Progenitor cell of endocrine pancreas (in vitro differentiated cells): ENCODE results near the gene LDLRAD4. TPM values are rescaled to one million over a fixed set of nuclear protein-coding genes. Genes with fewer than 3 reads are reported as not detected.

Experiments
- DNase-seq: peaks from one replicate; pipeline ENCODE4 v3.0.0; 2021; ENCODE audit warnings: low spot score; ENCODE audit not compliant: unreplicated experiment
- H3K27ac Mint-ChIP-seq: 2 replicates; pipeline ENCODE4 v1.8.0; 2021; ENCODE audit warnings: mild to moderate bottlenecking, moderate library complexity, mixed read lengths
- H3K27me3 Mint-ChIP-seq: 2 replicates; pipeline ENCODE4 v1.8.0; 2021; ENCODE audit warnings: mixed read lengths
- H3K36me3 Mint-ChIP-seq: 2 replicates; pipeline ENCODE4 v1.8.0; 2022; ENCODE audit warnings: mixed read lengths; ENCODE audit not compliant: insufficient read depth
- H3K4me1 Mint-ChIP-seq: 2 replicates; pipeline ENCODE4 v1.8.0; 2021; ENCODE audit warnings: low read depth, mixed read lengths
- H3K4me3 Mint-ChIP-seq: 2 replicates; pipeline ENCODE4 v1.8.0; 2021; ENCODE audit warnings: low read depth, mild to moderate bottlenecking, moderate library complexity, mixed read lengths
- H3K9me3 Mint-ChIP-seq: 2 replicates; pipeline ENCODE4 v1.8.0; 2021; ENCODE audit warnings: low read depth, mixed read lengths
- total RNA-seq: library from RNA; stranded (reverse); gene quantifications from 2 replicates; pipeline ENCODE4 v1.2.1, GENCODE V29; 2021
- TF ChIP-seq, protein P1 (sequence below): fragments of 200-600 bp; sonication (generic); IDR thresholded peaks from one replicate; pipeline ENCODE4 v1.5.0; 2021; ENCODE audit warnings: antibody characterized with exemption, mild to moderate bottlenecking; ENCODE audit not compliant: unreplicated experiment

The LDLRAD4 gene
- total RNA-seq, 1 donor from 2014 or later, result 3.8 TPM

DNA sequence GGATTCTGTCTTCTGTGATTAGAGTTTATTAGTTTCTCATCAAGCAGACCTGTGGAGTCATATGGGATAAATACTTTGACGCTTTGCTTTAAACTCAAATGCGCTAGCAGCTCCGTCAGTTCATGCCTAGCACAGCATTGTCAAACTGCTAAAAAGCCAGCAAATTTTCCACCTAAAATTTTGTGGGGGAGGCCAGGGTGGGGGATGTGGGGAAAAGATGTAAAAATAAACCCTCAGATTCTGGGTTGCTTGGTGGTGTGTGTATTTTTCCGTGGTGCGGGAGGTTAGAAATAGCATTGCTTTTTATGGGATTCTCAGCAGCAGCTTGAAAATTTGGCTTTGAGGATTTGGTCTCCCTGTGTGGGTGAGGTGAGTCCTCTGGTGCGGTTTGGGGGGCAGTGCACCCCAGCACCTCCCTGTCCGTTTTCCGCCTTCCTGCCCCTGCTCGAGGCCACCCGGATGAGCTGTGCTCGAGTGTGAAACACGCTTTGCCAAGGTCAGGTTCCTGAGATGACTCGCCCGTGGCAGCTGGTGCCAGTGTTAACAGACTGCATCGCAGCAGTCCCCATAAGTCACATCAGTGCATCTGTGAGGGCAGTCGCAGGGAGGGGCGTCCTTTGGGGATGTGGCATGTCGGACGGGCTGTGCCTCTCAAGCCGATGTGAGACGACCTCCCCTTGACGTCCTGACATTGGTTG is 65.9 kb downstream of the LDLRAD4 start:
- Mint-ChIP-seq H3K27ac (no peak overlapping the region), H3K4me1 (peaks cover 5% of the 10 kb centered on the region), H3K27me3 (peaks cover 15% of the 10 kb centered on the region), H3K36me3 (no peaks in the 10 kb centered on the region), H3K4me3 (no peak overlapping the region), H3K9me3 (peaks cover 2% of the 10 kb centered on the region)
- TF ChIP-seq, protein P1, sequence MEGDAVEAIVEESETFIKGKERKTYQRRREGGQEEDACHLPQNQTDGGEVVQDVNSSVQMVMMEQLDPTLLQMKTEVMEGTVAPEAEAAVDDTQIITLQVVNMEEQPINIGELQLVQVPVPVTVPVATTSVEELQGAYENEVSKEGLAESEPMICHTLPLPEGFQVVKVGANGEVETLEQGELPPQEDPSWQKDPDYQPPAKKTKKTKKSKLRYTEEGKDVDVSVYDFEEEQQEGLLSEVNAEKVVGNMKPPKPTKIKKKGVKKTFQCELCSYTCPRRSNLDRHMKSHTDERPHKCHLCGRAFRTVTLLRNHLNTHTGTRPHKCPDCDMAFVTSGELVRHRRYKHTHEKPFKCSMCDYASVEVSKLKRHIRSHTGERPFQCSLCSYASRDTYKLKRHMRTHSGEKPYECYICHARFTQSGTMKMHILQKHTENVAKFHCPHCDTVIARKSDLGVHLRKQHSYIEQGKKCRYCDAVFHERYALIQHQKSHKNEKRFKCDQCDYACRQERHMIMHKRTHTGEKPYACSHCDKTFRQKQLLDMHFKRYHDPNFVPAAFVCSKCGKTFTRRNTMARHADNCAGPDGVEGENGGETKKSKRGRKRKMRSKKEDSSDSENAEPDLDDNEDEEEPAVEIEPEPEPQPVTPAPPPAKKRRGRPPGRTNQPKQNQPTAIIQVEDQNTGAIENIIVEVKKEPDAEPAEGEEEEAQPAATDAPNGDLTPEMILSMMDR, result no peak
- no peak for DNase-seq

DNA sequence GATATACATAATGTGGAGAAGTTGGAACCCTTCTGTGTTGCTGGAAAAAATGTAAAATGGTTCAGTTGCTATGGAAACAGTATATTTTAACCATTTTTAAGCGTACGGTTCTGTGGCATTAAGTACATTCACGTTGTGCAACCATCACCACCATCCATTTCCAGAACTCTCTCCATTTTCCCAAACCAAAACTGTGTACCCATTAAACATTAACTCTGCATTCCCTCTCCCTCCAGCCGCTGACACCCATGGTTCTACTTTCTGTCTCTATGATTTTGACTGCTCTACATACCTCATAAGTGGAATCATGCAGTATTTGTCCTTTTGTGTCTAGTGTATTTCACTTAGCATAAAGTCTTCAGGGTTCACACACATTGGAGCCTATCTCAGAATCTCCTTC is 67.3 kb downstream of the LDLRAD4 start:
- DNase-seq, result no peak
- peaks cover 17% of the 10 kb centered on the region for H3K27me3 Mint-ChIP-seq
- TF ChIP-seq, protein P1, result no peak
- H3K27ac Mint-ChIP-seq, result no peak overlapping the region
- H3K4me1 Mint-ChIP-seq, result peaks cover 7% of the 10 kb centered on the region
- peaks cover 2% of the 10 kb centered on the region for H3K9me3 Mint-ChIP-seq
- H3K36me3 Mint-ChIP-seq, result no peaks in the 10 kb centered on the region
- H3K4me3 Mint-ChIP-seq, result no peak overlapping the region

DNA sequence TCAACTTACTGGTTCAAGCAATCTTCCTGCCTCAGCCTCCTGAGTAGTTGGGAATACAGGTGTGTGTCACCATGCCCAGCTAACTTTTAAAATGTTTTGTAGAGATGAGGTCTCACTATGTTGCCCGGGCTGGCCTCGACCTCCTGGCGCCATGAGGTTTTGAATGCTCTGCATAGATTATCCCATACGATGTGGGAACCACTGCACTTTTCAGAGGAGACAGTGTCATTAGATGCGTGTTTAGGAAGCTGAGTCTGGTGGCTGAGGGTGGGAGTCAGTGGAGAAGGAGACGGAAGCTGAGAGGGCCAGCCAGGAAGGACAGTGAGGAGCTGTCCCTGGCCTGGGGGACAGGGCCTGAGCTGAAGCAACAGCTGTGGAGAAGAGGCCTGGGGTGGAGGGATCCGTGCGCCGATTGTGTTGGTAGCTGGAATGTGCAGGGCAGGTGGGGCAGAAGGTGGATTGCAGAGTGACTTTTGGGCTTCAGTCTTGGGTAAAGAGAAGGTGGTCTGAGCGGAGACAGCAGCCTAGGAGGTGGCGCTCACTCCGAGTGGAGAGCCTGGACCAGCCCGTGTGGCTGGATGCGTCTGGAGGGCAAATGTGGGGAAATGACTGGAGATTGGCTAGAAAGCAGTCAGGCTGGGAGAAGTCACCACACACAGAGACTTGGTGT is 68.0 kb downstream of the LDLRAD4 start:
- Mint-ChIP-seq H3K36me3 (no peaks in the 10 kb centered on the region), H3K27me3 (peaks cover 17% of the 10 kb centered on the region), H3K4me3 (no peak overlapping the region), H3K27ac (no peak overlapping the region), H3K9me3 (peaks cover 2% of the 10 kb centered on the region), H3K4me1 (peaks cover 12% of the 10 kb centered on the region)
- TF ChIP-seq, protein P1, result no peak
- DNase-seq, result no peak

DNA sequence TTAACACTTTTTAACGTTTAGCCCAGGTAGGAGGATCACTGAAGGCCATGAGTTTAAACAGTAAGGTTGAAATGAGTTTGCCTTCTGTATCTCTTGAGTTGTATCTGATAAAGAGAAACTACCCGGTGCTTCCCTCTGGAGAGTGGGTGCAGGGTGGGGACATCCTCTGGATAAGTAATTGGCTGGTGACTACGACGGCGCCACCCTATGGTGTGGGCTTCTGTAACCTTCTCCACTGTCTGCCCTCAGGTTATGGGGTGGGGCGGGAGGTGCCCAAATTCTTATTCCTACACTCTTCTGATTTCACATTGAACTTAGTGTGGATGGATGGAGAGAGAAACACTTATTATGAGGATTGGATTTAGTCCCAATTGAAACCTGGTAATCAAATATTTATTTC is 68.8 kb downstream of the LDLRAD4 start:
- no peak overlapping the region for H3K27ac Mint-ChIP-seq
- H3K27me3 Mint-ChIP-seq, result peaks cover 19% of the 10 kb centered on the region
- H3K9me3 Mint-ChIP-seq, result no peaks in the 10 kb centered on the region
- H3K36me3 Mint-ChIP-seq, result no peaks in the 10 kb centered on the region
- DNase-seq, result no peak
- H3K4me3 Mint-ChIP-seq, result no peak overlapping the region
- TF ChIP-seq, protein P1, result no peak
- H3K4me1 Mint-ChIP-seq, result peaks cover 12% of the 10 kb centered on the region

DNA sequence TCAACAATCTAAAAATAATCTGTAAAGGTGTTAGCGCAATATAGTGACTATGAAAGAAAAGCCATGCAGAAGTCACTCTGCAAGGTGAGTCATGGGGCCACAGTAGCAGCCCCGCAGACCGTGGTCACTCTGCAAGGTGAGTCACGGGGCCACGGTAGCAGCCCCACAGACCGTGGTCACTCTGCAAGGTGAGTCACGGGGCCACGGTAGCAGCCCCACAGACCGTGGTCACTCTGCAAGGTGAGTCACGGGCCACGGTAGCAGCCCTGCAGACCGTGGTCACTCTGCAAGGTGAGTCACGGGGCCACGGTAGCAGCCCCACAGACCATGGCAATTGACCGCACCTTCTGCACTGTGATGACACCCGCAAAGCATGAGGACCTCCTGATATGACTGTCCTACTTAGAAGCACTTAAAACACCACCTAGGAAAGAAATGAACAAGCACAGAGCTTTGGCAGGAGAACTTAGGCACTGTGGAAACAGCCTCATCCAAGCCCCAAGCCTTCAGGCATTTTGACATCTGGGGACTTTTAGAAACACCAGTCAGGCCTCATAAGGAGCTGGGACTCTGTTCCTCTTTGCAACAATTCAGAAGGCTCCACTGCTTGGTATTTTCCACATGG is 70.1 kb downstream of the LDLRAD4 start:
- H3K27me3 Mint-ChIP-seq, result peaks cover 21% of the 10 kb centered on the region
- no peaks in the 10 kb centered on the region for H3K9me3 Mint-ChIP-seq
- TF ChIP-seq, protein P1, result no peak
- H3K4me3 Mint-ChIP-seq, result no peak overlapping the region
- H3K27ac Mint-ChIP-seq, result no peak overlapping the region
- no peak for DNase-seq
- H3K36me3 Mint-ChIP-seq, result no peaks in the 10 kb centered on the region
- H3K4me1 Mint-ChIP-seq, result peaks cover 12% of the 10 kb centered on the region
